Ascending aorta (tissue), 2 donors: ENCODE data around the gene KDM3B. TPM values are rescaled to one million over a fixed set of nuclear protein-coding genes. Genes with fewer than 3 reads are reported as not detected.

Experiments used
- DNase-seq, 2 donors: peaks; one replicate each; pipeline ENCODE4 v3.0.0-alpha.2; 2019; ENCODE audit warnings: low spot score in 2 of 2
- H3K27ac ChIP-seq, 2 donors: fragments of 200-600 bp; sonication (generic); one replicate each; pipeline ENCODE4 v1.5.1; 2016 to 2017; ENCODE audit warnings: mild to moderate bottlenecking in 1 of 2
- H3K27me3 ChIP-seq: fragments of 200-600 bp; sonication (generic); one replicate; pipeline ENCODE4 v1.5.1; 2017
- H3K36me3 ChIP-seq, 2 donors: fragments of 200-600 bp; sonication (generic); one replicate each; pipeline ENCODE4 v1.5.1; 2016
- H3K4me1 ChIP-seq, 2 donors: fragments of 200-600 bp; sonication (generic); one replicate each; pipeline ENCODE4 v1.5.1; 2016 to 2017; ENCODE audit warnings: mild to moderate bottlenecking in 1 of 2
- H3K4me3 ChIP-seq, 2 donors: fragments of 200-600 bp; sonication (generic); one replicate each; pipeline ENCODE4 v1.5.1; 2016 to 2017; ENCODE audit warnings: mild to moderate bottlenecking in 1 of 2
- H3K9me3 ChIP-seq, 2 donors: fragments of 200-600 bp; sonication (generic); one replicate each; pipeline ENCODE4 v1.5.1; 2016
- CTCF ChIP-seq, 3 experiments: fragments of 200-600 bp in 2 of 3; fragments of 450-650 bp in 1 of 3; sonication (generic) in 2 of 3; IDR thresholded peaks; one replicate each; pipeline ENCODE4 v1.5.1; 2016 to 2019; ENCODE audit warnings: antibody characterized with exemption in 3 of 3, mild to moderate bottlenecking in 1 of 3, moderate library complexity in 1 of 3
- intact Hi-C: fragments of 100-400 bp; cut with DNase I; formaldehyde crosslinking; loops from one replicate; pipeline ENCODE4 v1.15.1; 2023
- total RNA-seq: library from RNA; depleted of rRNA; stranded (reverse); fragments of >200 nt; gene quantifications from one replicate; pipeline ENCODE4 v1.1.0, GENCODE V29; 2016

Gene KDM3B
- total RNA-seq, 1 donor from 2014 or later = 33.4 TPM

- no peaks in the 10 kb centered on the region for H3K27me3 ChIP-seq
- no peak overlapping the region for H3K4me3 ChIP-seq
- TF ChIP-seq CTCF (IDR thresholded peaks at IDR 0.05) = no peak
- no peaks in the 10 kb centered on the region for H3K9me3 ChIP-seq
- peak in 1 of 2 donors; percentile 60 for DNase-seq
- H3K4me1 ChIP-seq = peaks cover 5 to 16% of the 10 kb centered on the region in 2 donors
- H3K27ac ChIP-seq = peak overlapping the region in 1 of 2 donors; percentile 58
- intact Hi-C loops = no loop called here
- peaks cover 7 to 15% of the 10 kb centered on the region in 2 donors for H3K36me3 ChIP-seq
Observed at GRCh38 chr5:138440159-138441073, 87.9 kb downstream of the KDM3B start.

GRCh38 chr5:138441221-138441620 lies 88.7 kb downstream of the KDM3B start:
- no peak for TF ChIP-seq CTCF (IDR thresholded peaks at IDR 0.05)
- Histone ChIP-seq H3K27ac (no peak overlapping the region), H3K4me3 (no peak overlapping the region), H3K4me1 (peaks cover 5 to 16% of the 10 kb centered on the region in 2 donors), H3K27me3 (no peaks in the 10 kb centered on the region), H3K36me3 (peaks cover 0 to 7% of the 10 kb centered on the region in 2 donors), H3K9me3 (no peaks in the 10 kb centered on the region)
- peak in 1 of 2 donors; percentile 54 for DNase-seq
- intact Hi-C loops = no loop called here

DNA sequence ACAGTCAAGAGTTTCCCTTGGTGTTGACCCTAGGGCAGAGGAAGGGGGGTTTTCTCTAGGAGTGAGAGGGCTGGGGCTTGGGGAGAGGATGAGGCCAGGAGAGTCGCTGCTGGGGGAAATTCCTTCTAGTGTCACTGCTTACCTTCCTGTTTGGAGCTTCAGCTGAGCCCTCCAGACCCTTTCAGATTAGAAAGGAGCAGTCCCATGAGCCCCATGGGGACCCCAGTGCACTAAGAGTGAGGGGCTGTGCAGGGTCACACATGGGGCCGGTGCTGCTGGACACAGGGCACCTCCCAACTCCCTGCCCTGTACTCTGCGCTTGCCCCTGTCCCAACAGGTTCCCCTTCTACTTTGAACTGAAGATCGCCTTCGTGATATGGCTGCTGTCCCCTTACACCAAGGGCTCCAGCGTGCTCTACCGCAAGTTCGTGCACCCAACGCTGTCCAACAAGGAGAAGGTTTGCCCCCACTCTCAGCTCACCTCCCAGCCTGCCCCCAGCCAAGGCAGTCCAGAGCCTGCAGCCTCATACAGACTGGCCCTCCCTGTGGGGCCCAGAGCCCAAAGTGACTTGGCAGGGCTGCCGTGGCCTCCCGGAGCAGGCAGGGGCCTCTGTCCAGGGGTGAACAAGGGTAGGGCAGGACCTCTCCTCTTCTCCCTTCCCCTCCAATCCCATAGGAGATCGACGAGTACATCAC lies 91.7 kb downstream of the KDM3B start:
- Histone ChIP-seq H3K36me3 (no peaks in the 10 kb centered on the region), H3K9me3 (no peaks in the 10 kb centered on the region), H3K27me3 (no peaks in the 10 kb centered on the region), H3K4me3 (no peak overlapping the region), H3K27ac (no peak overlapping the region), H3K4me1 (peaks cover 0 to 9% of the 10 kb centered on the region in 2 donors)
- intact Hi-C loops = no loop called here
- no peak for DNase-seq
- TF ChIP-seq CTCF (IDR thresholded peaks at IDR 0.05) = no peak

- no peaks in the 10 kb centered on the region for H3K36me3 ChIP-seq
- H3K4me3 ChIP-seq = no peak overlapping the region
- peaks cover 0 to 8% of the 10 kb centered on the region in 2 donors for H3K4me1 ChIP-seq
- DNase-seq = peak in 1 of 2 donors; percentile 58
- TF ChIP-seq CTCF (IDR thresholded peaks at IDR 0.05) = no peak
- H3K27ac ChIP-seq = no peak overlapping the region
- intact Hi-C loops = no loop called here
- H3K27me3 ChIP-seq = no peaks in the 10 kb centered on the region
- no peaks in the 10 kb centered on the region for H3K9me3 ChIP-seq
Observed at GRCh38 chr5:138444774-138445546, 92.5 kb downstream of the KDM3B start.

- intact Hi-C loops = no loop called here
- DNase-seq = no peak
Observed at GRCh38 chr5:138445547-138446271, 93.2 kb downstream of the KDM3B start.

More at GRCh38 chr5:138445547-138446271, 93.2 kb downstream of the KDM3B start:
- H3K4me3 ChIP-seq = no peak overlapping the region
- H3K9me3 ChIP-seq = no peaks in the 10 kb centered on the region
- TF ChIP-seq CTCF (IDR thresholded peaks at IDR 0.05) = no peak
- no peak overlapping the region for H3K27ac ChIP-seq
- H3K4me1 ChIP-seq = peaks cover 0 to 11% of the 10 kb centered on the region in 2 donors
- no peaks in the 10 kb centered on the region for H3K27me3 ChIP-seq
- no peaks in the 10 kb centered on the region for H3K36me3 ChIP-seq
